Cardiac fibroblast (primary cell): ENCODE measurements around the gene COX7C.

Source experiments
- DNase-seq, 2 donors: peaks; one replicate each; pipeline versions ENCODE4 v3.0.0 to v3.0.0-alpha.2; 2010; ENCODE audit warnings: low read depth in 2 of 2
- H3K4me3 ChIP-seq, 2 donors: replicated peaks in 1 of 2; 1 replicate in 1 of 2; 2 replicates in 1 of 2; pipeline ENCODE4 v1.5.1; 2011; ENCODE audit warnings: low read depth in 2 of 2, low read length in 2 of 2, mild to moderate bottlenecking in 2 of 2, moderate library complexity in 1 of 2
- TF ChIP-seq, protein P1 (sequence below): IDR thresholded peaks from one replicate; pipeline ENCODE4 v1.5.1; 2011; ENCODE audit warnings: low read depth, mild to moderate bottlenecking, low read length, inconsistent platforms

The COX7C gene

DNA sequence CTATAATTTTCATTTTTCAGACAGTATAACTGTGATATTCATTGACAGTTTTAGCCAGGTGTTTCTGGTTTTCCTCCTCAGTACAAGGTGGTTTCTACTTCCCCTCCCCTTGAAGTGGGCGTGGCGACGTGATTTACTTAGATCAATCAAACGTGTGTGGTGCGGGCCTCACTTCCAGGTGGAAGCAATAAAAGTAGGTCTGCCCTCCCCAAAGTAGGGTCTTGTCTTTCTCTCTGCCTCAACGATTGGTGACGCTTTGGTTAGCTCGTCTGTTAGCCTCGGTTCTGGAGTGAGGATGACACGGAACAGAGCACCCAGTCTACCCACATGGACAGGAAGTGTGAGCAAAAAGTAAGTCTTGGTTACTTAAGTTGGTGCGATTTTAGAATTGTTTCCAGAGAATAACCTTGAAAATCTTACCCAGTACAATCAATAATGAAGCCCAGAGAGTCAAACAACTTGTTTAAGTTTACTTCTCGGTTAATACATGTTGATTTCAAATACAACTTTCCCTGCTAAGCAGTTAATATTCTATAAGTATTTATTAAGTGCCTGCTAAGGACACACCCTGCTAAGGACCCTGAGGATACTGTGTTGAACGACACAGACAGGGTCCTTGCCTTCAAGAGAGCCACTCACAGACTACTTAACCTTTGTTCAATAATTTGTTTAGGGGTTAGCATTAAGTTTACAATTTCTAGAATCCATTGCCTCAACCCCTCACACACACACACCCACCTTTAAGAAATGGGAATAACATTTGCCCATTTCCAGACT is 48.4 kb downstream of the COX7C start:
- H3K4me3 ChIP-seq = no peak overlapping the region
- TF ChIP-seq, protein P1, sequence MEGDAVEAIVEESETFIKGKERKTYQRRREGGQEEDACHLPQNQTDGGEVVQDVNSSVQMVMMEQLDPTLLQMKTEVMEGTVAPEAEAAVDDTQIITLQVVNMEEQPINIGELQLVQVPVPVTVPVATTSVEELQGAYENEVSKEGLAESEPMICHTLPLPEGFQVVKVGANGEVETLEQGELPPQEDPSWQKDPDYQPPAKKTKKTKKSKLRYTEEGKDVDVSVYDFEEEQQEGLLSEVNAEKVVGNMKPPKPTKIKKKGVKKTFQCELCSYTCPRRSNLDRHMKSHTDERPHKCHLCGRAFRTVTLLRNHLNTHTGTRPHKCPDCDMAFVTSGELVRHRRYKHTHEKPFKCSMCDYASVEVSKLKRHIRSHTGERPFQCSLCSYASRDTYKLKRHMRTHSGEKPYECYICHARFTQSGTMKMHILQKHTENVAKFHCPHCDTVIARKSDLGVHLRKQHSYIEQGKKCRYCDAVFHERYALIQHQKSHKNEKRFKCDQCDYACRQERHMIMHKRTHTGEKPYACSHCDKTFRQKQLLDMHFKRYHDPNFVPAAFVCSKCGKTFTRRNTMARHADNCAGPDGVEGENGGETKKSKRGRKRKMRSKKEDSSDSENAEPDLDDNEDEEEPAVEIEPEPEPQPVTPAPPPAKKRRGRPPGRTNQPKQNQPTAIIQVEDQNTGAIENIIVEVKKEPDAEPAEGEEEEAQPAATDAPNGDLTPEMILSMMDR = no peak
- no peak for DNase-seq

DNA sequence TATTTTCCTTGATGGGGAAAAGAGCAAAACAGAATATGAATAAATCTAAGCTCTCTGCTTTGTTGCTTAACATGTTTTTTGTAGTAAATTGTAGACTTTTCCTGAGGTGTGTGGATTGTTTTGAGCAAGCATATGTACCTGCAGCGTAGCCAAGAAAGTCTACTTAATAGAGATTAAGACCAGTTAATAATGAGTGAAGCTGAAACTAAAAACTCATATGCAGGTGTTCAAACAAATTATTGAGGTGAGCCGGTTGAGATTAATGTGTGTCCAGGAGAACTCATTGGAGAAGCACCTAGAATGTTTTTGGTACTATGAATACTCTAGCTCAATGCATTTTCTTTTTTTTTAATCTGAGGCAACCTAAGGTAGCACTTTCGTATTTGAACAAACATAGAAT is 49.2 kb downstream of the COX7C start:
- TF ChIP-seq, protein P1 = no peak
- no peak overlapping the region for H3K4me3 ChIP-seq
- no peak for DNase-seq
